HG03457 (cell line): ENCODE results near the gene PDCD2L.
"Not testable (repeated sequence)": the region's sequence is repeated elsewhere in the genome, so short reads cannot be mapped to it uniquely, and the experiment has no call there.

ENCODE experiments used
- ATAC-seq: cut with Tn5 transposase; IDR thresholded peaks from one replicate; pipeline ENCODE4 v1.9.1; 2021; ENCODE audit warnings: moderate number of reproducible peaks; ENCODE audit not compliant: unreplicated experiment

The PDCD2L gene

DNA sequence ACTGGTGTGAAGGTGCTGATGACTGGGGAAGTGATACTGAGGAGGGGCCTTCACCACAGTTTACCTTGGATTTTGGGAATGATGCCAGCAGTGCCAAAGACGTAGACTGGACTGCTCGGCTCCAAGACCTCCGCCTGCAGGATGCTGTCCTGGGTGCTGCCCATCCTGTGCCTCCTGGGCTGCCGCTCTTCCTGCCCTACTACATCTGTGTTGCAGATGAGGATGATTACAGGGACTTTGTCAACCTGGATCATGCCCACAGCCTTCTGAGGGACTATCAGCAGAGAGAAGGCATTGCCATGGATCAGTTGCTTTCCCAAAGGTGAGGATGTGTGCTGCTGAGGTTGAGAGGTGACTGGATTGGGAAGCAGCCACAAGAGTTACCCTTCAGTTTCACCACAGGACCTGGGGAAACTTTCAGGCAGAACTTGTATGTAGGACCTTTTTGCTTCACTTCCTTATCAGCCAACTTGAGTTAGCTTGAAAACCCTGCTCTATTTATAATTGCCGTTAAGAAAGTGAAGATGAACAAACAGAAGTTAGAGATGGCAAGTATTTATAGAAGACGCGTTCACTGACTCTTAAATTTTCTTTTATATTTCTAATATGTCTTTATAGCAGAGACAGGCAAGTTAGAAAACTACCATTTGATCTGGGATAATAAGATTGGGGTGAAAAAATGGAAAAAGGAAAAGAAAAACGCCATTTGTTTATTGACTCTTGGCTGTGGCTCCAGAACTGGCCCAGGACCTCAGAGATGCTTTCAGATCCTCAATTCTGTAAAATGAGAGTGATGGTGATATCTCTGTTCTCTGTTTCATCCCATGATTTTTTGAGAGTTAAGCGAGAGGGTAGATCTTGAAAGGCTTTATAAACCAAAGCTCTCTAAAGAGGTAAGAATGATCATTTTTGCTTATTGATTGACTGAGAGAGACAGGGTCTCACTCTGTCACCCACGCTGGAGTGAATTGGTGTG, 5.3 kb downstream of the PDCD2L start:
- no peak for ATAC-seq

DNA sequence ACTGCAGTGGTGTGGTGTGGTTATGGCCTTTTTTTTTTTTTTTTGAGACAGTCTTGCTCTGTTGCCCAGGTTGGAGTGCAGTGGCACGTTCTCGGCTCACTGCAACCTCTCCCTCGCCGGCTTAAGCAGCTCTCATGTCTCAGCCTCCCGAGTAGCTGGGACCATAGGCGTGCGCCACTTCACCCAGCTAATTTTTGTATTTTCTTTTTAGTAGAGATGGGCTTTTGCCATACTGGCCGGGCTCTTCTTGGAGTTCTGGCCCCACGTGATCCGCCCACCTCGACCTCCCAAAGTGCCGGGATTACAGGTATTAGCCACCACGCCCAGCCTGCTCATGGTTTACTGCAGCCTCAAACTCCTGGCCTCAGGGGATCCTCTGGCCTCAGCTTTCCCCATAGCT, 7.0 kb downstream of the PDCD2L start:
- ATAC-seq: no peak

DNA sequence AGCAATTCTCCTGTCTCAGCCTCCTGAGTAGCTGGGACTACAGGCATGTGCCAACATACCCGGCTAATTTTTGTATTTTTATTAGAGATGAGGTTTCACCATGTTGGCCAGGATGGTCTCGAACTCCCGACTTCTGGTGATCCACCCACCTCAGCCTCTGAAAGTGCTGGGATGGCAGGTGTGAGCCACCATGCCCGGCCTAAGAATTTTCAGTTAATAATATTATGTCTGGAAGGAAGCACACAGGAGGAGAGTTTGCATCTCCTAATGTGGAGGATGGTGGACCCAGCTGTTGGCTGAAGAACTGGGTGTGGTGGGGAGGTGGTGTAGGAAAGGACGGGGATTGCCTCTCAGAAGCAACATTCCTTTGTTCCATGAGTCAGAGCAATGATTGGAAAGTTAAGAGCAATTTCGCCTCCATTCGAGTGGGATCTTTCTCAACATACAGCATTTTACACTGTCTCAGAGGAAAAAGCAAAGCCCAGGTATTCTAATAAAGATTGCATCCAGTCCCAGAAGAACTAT, 11.9 kb downstream of the PDCD2L start:
- no peak for ATAC-seq

DNA sequence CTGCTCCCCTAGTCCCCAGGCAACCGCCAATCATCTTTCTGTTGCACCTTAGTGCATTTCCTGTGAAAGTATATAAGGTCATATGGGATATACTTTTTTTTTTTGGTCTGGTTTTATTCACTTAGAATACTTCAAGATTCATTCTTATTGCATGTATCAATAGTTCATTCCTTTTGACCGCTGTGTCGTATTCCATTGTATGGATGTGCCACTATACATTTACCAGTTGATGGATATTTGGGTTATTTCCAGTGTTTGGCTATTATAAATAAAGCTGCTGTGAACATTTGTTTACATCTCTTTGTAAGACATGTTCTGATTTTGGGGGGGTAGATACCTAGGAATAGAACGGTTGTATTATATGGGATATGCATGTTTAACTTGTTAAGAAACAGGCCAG, 14.1 kb downstream of the PDCD2L start:
- no peak for ATAC-seq

DNA sequence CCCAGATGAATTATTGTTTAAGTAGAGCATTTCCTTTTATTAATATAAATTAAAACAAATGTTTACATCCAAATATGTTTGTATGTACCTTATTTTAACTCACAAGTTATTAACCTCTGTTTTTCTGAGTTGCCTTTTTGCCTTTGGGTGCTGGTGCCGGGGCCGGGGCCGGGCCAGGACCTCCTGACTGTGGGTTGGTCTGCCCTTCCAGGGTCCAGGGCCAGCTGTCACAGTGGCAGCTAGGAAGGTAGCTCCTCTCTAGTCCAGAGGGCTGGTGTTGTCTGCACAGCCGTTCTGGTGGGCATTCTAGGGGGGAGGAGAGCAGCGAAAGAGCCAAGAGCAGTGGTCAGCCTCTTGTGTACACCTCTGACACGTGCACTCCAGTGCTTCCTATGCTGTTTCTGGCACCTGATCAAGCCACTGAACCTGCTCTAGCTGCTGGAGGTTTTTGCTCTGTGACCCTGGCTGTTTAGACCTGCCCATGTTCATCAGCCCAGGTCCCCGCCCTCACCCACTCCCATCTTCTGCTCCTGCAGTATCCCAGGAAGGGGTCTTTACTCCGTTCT, 22.0 kb downstream of the PDCD2L start:
- no peak for ATAC-seq

DNA sequence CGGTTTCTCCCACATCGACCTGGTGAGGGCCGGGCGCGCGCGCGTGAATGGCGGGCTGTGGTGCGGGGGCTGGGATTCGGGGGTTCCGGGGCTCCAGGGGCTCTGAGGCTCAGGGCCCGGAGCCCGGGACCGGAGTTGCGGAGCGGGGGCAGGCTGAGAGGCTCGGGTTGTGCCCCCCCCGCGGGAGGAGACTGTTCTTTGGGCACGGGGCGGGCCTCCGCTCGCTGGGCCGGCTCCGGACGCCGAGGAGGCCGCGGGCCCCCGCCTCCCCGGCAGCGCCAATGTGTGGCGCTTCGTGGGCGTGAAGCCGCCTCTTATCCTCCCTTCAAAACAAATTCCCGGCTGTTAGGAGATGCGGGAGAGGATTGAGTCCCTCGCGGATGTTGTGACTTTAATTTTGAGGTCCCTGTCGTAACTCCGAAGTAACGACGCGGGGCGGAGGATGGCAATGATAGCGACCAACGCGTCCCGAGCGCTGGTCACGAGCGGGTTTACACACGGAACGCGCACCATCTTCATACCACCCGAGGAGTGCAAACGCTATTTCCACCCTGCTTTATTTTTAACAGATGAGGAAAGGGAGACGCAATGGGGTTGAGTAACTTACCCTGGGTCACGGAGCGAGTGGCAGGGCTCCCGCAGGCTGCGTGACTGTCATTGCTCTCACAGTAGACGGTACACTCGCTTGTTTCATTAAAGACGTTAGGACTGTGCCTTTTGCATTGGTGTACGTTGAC, 24.5 kb downstream of the PDCD2L start:
- no peak for ATAC-seq

DNA sequence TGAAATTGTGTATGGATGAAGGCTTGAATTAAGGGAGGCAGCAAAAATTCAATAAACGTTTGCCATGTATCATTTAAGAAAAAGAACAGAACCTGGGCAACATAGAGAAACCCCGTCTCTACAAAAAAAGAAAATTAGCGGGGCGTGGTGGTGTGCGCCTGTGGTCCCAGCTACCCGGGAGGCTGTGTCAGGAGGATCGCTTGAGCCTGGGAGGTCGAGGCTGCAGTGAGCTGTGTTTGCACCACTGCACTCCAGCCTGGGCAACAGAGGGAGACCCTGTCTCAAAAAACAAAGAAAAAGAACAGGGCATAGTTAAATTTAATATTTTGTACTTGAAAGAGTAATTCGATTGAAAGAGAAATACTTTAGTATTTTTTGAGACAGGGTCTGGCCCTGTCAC, 25.4 kb downstream of the PDCD2L start:
- no peak for ATAC-seq

DNA sequence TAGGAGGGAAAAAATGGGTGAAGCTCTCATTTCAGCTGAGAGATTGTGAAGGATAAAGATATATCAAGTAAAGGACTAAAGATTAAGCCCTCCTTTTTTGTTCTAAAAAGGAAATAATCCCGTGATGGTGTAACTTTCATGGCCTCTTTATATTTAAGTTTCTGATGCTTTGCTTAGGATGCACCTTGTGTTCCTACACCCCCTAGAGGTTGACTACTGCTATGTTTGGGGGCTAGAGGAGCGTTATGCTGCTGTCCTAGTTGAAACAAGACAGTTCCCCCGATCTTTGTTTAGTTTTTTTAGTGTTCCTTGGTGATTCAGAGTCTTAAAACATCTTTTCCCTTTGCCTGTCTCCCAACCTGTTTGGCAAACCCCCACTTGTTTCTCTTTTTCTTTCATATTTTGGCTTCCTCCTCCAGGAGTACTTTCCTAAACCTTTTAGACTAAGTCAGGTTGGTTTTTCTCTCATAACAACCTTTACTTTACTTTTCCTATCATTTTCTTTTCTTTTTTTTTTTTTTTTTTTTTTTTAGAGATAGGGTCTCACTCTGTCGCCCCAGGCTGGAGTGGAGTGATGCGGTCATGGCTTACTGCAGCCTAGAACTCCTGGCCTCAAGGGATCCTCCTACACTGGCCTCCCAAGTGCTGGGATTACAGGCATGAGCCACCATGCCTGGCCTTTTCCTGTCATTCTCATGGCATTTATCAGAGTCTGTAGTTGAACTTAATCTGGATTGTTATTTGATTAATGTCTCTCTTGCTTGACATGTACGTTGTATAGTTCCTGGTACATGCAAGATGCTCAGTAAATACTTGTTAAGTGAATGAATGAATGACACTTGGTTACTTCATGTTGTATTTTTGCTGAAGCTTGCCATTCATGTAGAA, 26.8 kb downstream of the PDCD2L start:
- no peak for ATAC-seq

DNA sequence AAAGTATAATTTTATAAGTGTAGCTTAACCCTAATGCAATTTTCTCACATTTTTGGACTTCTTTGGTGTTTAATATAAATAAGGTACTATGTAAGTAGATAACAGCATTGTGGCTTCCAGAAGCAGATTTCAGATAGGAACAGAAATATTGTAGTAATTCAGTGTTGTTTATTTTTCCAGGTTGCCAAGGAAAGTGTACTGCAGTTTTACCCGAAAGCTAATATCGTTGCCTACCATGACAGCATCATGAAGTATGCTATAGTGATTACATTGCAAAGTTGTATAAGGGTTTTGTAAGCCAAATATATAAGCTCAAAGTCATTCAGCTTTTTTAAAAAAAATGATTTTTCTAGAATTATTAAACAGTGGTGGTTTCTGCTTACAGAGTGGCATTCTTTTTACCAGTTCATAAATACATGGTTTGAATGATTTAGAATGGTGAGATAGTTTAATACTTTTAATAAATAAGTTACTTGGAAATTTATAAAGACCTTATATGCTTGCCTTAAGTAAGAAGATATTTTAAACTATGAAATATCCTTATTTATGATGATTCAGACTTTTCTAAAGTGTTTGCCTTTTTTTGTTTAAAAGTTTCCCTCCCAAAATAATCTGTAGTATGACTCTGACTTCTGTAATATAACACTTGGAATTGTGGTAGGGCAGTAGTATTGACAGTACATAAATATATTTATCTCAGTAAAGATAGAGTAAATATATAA, 27.6 kb downstream of the PDCD2L start:
- no peak for ATAC-seq

DNA sequence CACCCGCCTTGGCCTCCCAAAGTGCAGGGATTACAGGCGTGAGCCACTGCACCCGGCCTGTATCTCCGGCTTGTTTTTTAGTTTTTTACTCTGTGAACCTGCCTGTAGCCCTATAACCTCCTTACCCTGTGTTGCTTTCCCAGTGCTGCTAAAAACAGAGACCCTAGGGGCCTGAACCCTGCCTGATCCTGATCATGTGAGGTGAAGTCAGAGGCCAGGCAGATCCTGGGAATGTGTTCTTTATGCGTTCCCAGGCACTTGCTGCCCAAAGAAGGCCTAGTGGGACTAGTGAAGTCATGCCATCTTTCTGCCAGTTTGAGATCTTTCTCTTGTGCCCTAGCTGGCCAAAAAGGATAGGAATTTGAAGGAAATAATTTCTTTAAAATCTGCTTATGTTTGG, 28.6 kb downstream of the PDCD2L start:
- no peak for ATAC-seq

DNA sequence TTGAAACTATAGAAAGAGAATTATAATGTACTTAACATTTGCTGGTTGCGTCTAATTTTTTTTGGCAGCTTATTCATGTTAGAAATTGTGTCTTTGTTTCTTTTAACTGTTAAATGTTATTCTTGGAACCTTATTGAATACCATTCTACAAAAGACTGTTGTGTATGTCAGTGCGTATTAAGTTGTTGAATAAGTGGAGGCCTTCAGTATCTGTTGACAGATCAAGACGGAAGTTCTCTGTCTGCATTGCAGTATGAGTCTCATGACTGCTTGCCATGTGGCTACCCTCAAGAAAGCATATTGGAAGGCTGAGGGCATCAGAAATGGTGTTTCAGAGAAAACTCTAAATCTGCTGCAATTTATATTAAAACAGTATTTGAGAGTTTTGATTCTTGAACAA, 32.5 kb downstream of the PDCD2L start:
- ATAC-seq: no peak

DNA sequence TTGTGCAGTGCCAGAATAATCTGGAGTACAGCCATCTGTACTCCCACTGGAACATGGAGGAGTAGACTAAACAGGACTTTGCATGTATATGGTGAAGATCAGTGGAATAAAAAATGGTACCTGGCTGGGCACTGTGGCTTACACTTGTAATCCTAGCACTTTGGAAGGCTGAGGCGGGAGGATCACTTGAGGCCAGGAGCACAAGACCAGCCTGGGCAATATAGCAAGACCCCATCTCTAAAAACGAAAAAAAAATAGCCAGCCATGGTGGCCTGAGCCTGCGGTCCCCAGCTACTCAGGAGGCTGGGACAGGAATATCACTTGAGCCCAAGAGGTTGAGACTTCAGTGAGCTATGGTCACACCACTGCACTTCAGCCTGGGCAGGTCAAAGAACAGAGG, 44.0 kb downstream of the PDCD2L start:
- no peak for ATAC-seq

DNA sequence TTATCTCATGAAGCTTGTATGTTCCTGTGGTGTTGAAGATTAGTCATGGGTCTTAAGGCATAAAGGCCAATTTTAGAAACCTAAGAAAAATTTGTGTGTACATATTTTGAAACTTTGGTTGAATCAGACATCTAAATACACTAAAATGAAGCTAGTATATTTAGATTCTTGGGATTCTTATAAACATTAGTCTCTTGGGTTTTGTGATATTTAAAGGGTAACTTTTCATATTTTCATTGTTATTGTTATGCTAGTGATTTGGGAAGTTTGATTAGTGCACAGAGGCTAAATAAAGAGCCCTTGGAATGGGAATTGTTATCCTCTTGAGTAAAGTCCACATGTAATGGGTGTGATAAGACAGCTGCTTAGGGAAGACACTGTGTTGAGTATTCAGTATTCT, 48.5 kb downstream of the PDCD2L start:
- ATAC-seq: no peak

DNA sequence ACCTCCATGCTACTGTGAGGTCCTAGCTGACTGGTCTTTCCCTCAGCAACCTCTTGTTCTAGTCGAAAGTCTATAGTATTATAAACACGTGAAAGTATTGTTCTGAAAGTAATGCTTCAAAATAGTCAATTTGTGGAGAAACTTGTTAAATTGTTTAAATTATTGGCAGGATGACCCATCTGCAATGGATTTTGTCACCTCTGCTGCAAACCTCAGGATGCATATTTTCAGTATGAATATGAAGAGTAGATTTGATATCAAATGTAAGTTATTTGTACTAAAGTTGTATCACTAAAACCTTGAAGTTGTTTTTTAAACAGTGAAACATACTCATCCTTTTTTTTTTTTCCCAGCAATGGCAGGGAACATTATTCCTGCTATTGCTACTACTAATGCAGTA, 49.9 kb downstream of the PDCD2L start:
- no peak for ATAC-seq

DNA sequence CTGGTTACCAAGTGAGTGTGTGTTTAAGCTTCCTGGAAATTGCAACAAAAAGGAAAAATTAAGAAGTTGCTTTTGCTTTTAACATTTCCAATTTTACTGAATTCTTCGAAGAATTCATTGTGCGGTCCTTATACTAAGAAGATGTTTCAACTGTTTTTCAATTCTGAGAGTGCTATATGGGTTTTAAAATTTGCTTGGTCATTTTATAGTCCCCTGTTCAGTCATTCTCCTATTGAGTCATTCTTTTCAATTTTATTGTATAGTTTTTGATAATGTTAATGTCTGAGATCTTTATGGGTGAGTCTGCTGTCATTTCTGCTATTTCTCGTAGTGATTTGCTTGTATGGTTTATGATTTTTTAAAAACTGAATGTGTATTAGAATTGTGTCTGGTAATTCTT, 50.5 kb downstream of the PDCD2L start:
- ATAC-seq: no peak

DNA sequence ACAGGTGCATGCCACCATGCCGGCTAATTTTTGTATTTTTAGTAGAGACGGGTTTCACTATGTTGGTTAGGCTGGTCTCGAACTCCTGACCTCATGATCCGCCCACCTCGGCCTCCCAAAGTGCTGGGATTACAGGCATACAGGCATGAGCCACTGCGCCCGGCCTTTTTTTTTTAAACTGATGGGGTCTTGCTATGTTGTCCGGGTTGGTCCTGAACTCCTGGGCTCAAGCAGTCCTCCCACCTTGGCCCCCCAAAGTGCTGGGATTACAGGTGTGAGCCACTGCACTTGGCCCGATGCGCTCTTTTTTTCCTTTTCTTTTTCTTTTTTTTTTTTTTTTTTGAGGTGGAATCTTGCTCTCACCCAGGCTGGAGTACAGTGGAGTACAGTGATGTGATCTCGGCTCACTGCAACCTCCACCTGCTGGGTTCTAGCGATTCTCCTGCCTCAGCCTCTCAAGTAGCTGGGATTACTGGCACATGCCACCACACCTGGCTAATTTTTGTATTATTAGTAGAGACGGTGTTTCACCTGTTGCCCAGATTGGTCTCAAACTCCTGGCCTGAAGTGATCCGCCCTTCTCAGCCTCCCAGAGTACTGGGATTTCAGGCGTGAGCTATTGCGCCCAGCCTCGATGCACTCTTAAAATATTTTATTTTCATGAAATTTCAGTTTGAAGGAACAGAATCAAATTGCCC, 51.7 kb downstream of the PDCD2L start:
- ATAC-seq: not testable (repeated sequence)

DNA sequence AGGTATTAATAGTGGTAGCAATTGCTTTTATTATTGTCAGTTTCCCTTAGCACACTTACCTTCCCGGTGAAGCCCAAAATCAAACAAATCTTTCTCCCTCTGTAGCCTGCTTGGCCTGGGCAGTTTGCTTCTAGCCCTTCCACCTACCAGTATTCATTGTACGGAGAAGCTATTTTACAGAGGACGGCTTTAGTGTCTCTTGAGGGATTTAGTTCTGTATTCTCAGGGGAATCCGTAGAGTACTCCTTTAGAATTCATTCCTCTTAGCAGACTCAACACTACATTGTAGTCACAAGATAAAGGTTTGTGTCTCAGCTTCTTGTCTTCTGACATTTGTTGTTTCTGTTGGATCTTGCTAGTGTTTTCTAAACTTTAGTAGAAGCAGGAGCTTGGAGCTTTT, 53.2 kb downstream of the PDCD2L start:
- ATAC-seq: no peak

DNA sequence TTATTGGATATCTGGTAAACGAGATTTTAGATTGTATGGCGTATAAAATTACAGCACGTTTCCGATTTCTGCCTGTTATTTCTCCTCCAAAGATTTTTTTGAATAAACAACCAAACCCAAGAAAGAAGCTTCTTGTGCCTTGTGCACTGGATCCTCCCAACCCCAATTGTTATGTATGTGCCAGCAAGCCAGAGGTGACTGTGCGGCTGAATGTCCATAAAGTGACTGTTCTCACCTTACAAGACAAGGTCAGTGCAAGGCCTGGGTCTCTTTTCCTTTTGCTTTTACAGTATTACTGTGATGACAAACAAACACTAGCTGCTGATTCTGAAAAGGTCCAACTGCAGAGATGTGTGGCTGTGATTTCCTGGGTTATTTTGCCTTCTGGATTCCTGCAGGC, 54.5 kb downstream of the PDCD2L start:
- ATAC-seq: no peak

DNA sequence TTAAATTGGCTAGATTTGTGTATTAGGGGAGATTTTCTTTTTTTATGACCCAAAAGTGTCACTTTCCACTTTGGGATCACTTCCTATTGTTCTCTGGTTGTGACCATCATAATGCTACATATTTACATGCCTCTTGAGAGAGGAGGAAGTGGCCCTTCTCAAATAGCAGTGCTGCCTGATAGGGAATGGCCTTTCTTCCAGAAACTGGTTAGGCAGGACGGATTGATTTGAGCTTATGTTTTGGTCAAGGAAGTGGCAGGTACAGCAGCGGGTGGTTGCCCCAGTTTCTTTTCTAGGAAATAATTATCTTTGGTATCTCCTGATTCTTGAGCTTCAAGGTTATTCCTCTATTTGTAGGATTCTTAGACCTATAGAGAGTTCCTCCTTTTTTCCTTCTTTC, 55.4 kb downstream of the PDCD2L start:
- ATAC-seq: no peak
